Liver (tissue), 9 donors: ENCODE results near the gene STAT1. TPM values are rescaled to one million over a fixed set of nuclear protein-coding genes. Genes with fewer than 3 reads are reported as not detected.
A peak's percentile ranks its signal among the peaks of the same experiment; 100 is the strongest.

Experiments used
- DNase-seq: peaks from one replicate; pipeline ENCODE4 v3.0.0-alpha.2; 2017; ENCODE audit warnings: low spot score
- H3K27ac ChIP-seq, 2 donors: one replicate each; pipeline ENCODE4 v1.7.0; 2013; ENCODE audit warnings: inconsistent platforms in 2 of 2, low read length in 2 of 2, control low read depth in 1 of 2, low read depth in 1 of 2, mild to moderate bottlenecking in 1 of 2
- H3K27me3 ChIP-seq, 4 donors: one replicate each; pipeline versions ENCODE4 v1.6.1 to v1.7.0; 2013; ENCODE audit warnings: low read length in 3 of 4, inconsistent platforms in 1 of 4, mild to moderate bottlenecking in 1 of 4, moderate library complexity in 1 of 4; ENCODE audit not compliant: control insufficient read depth in 4 of 4, insufficient read depth in 4 of 4
- H3K36me3 ChIP-seq, 4 donors: one replicate each; pipeline versions ENCODE4 v1.6.1 to v1.7.0; 2013; ENCODE audit warnings: low read length in 3 of 4, mild to moderate bottlenecking in 3 of 4, low read depth in 1 of 4, moderate library complexity in 1 of 4; ENCODE audit not compliant: control insufficient read depth in 4 of 4, insufficient read depth in 3 of 4
- H3K4me1 ChIP-seq, 4 donors: one replicate each; pipeline versions ENCODE4 v1.6.1 to v1.7.0; 2013; ENCODE audit warnings: low read length in 3 of 4, mild to moderate bottlenecking in 3 of 4, moderate library complexity in 1 of 4; ENCODE audit not compliant: control insufficient read depth in 4 of 4, insufficient read depth in 4 of 4
- H3K4me3 ChIP-seq, 3 donors: one replicate each; pipeline versions ENCODE4 v1.6.1 to v1.7.0; 2013; ENCODE audit warnings: low read length in 3 of 3, control low read depth in 1 of 3, low read depth in 1 of 3, mild to moderate bottlenecking in 1 of 3
- H3K9ac ChIP-seq, 2 donors: one replicate each; pipeline ENCODE4 v1.7.0; 2013; ENCODE audit warnings: low read length in 2 of 2, mild to moderate bottlenecking in 2 of 2, moderate library complexity in 2 of 2, control low read depth in 1 of 2, low read depth in 1 of 2
- H3K9me3 ChIP-seq, 4 donors: one replicate each; pipeline versions ENCODE4 v1.6.1 to v1.7.0; 2013; ENCODE audit warnings: low read length in 3 of 4; ENCODE audit not compliant: control insufficient read depth in 4 of 4
- FOXA2 ChIP-seq: IDR thresholded peaks from 2 replicates; pipeline ENCODE4 v1.6.1; 2016; ENCODE audit warnings: antibody characterized with exemption
- GABPA ChIP-seq, 2 donors: IDR thresholded peaks in 1 of 2; conservative IDR thresholded peaks in 1 of 2; 2 replicates each; pipeline ENCODE4 v1.6.1; 2016; ENCODE audit warnings: antibody characterized with exemption in 2 of 2, mild to moderate bottlenecking in 1 of 2, moderate library complexity in 1 of 2
- NR2F2 ChIP-seq: IDR thresholded peaks from 2 replicates; pipeline ENCODE4 v1.6.1; 2016; ENCODE audit warnings: antibody characterized with exemption
- RAD21 ChIP-seq, 2 donors: IDR thresholded peaks; 2 replicates each; pipeline ENCODE4 v1.6.1; 2016; ENCODE audit warnings: antibody characterized with exemption in 2 of 2, mild to moderate bottlenecking in 2 of 2
- RXRA ChIP-seq, 2 donors: IDR thresholded peaks; 2 replicates each; pipeline ENCODE4 v1.6.1; 2017 to 2018; ENCODE audit warnings: antibody characterized with exemption in 2 of 2, mild to moderate bottlenecking in 1 of 2
- SP1 ChIP-seq: IDR thresholded peaks from 2 replicates; pipeline ENCODE4 v1.6.1; 2018; ENCODE audit warnings: antibody characterized with exemption, mild to moderate bottlenecking
- TAF1 ChIP-seq: conservative IDR thresholded peaks from 2 replicates; pipeline ENCODE4 v1.6.1; 2016; ENCODE audit warnings: antibody characterized with exemption, mild to moderate bottlenecking
- WGBS: extraction: QIAGEN DNeasy Blood & Tissue Kit; methylation state at CpG from one replicate; pipeline ENCODE4 v1.1.7; 2013; 5-methylcytosine and 5-hydroxymethylcytosine counted together
- polyA plus RNA-seq, 2 donors: library from polyadenylated mRNA; stranded (reverse) in 1 of 2; unstranded in 1 of 2; fragments of 200-250 nt in 1 of 2; fragments of >200 nt in 1 of 2; fragmentation: Nextera tagmentation in 1 of 2; extraction: Ambion mirVana in 1 of 2; gene quantifications; one replicate each; pipeline versions ENCODE4 v1.2.1 to v1.2.3, GENCODE V29; 2013 to 2015
- total RNA-seq, 2 donors: library from RNA; depleted of rRNA; stranded (reverse); fragments of >200 nt; gene quantifications; one replicate each; pipeline ENCODE4 v1.2.3, GENCODE V29; 2014
- TF ChIP-seq, protein P1 (sequence below): IDR thresholded peaks from 2 replicates; pipeline ENCODE4 v1.6.1; 2016; ENCODE audit warnings: antibody characterized with exemption
- TF ChIP-seq, protein P2 (sequence below): IDR thresholded peaks from 2 replicates; pipeline ENCODE4 v1.6.1; 2016; ENCODE audit warnings: antibody characterized with exemption
- TF ChIP-seq, protein P3 (sequence below): IDR thresholded peaks from 2 replicates; pipeline ENCODE4 v1.6.1; 2016; ENCODE audit warnings: antibody characterized with exemption, mild to moderate bottlenecking
- donor health status: healthy.
- donor health status: healthy.
- donor health status: healthy.
- donor health status: healthy.
- donor health status: healthy.

STAT1 gene
- total and polyA plus RNA-seq, 4 donors: 26.2 to 78.7 (median 45.6) TPM

DNA sequence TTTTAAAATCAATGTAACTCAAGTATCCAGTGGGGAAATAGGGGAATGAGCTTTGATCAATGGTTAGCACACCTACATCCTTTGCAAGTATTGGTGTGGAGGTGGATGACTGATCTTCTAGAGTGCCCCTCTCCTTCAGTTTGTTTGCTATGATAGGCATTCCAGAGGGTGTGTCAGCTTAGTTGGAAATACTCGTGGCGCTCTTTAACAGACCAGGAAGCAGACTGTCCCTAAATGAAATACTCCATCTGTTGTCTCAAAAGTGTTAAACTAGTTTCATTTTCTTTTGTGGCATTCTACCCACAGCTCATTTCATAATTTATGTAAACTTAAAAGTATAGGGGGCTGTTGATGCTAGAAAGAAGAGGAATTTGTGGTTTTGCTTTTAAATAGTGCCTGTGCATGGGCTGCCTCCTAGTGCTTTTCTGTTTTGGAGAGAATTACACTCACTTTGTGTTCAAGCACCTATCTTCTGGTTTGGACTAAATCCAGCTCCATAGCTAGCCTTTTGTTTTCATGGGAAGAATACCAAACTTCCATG lies 66.2 kb downstream of the STAT1 start:
- no peak overlapping the region for H3K4me3 ChIP-seq
- H3K36me3 ChIP-seq: no peaks in the 10 kb centered on the region
- no peak for TF ChIP-seq SP1
- peak in 1 of 2 donors; percentile 15 for TF ChIP-seq RAD21 (IDR thresholded peaks at IDR 0.05)
- TF ChIP-seq FOXA2: no peak
- no peak for TF ChIP-seq NR2F2
- no peak overlapping the region for H3K9ac ChIP-seq
- H3K9me3 ChIP-seq: no peaks in the 10 kb centered on the region
- H3K27me3 ChIP-seq: no peaks in the 10 kb centered on the region
- 32% methylated on average over 2 of the region's 2 CpGs for WGBS
- H3K4me1 ChIP-seq: no peaks in the 10 kb centered on the region
- DNase-seq: no peak
- H3K27ac ChIP-seq: no peak overlapping the region

DNA sequence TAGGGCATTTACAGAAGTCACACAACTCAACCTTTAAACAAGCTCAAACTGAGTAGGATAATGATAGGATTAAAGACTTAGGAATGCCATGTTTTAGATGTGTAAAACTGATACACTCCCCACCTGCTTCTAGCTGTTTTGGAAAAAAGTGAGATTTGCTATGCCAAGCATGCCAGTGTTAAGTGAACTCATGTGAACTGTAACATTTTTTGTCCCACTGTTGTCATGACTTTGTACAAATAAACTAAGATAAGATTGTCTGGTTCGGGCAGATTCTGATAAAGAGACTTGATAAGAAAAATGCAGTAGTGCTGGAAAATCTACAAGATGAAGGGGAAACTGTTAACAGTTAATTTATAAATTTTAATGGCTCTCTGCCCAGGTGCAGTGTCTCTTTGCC lies 66.8 kb downstream of the STAT1 start:
- Histone ChIP-seq H3K4me1 (no peaks in the 10 kb centered on the region), H3K9me3 (no peaks in the 10 kb centered on the region), H3K27ac (no peak overlapping the region), H3K4me3 (no peak overlapping the region), H3K27me3 (no peaks in the 10 kb centered on the region), H3K36me3 (no peaks in the 10 kb centered on the region), H3K9ac (no peak overlapping the region)
- no peak for DNase-seq
- whole genome bisulfite sequencing: 13% methylated on average over 1 of the region's 1 CpG
- TF ChIP-seq TAF1 (no peak), RXRA (IDR thresholded peaks at IDR 0.05) (peak in 1 of 2 donors; percentile 4)
- TF ChIP-seq, protein P1, sequence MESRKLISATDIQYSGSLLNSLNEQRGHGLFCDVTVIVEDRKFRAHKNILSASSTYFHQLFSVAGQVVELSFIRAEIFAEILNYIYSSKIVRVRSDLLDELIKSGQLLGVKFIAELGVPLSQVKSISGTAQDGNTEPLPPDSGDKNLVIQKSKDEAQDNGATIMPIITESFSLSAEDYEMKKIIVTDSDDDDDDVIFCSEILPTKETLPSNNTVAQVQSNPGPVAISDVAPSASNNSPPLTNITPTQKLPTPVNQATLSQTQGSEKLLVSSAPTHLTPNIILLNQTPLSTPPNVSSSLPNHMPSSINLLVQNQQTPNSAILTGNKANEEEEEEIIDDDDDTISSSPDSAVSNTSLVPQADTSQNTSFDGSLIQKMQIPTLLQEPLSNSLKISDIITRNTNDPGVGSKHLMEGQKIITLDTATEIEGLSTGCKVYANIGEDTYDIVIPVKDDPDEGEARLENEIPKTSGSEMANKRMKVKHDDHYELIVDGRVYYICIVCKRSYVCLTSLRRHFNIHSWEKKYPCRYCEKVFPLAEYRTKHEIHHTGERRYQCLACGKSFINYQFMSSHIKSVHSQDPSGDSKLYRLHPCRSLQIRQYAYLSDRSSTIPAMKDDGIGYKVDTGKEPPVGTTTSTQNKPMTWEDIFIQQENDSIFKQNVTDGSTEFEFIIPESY: no peak

DNA sequence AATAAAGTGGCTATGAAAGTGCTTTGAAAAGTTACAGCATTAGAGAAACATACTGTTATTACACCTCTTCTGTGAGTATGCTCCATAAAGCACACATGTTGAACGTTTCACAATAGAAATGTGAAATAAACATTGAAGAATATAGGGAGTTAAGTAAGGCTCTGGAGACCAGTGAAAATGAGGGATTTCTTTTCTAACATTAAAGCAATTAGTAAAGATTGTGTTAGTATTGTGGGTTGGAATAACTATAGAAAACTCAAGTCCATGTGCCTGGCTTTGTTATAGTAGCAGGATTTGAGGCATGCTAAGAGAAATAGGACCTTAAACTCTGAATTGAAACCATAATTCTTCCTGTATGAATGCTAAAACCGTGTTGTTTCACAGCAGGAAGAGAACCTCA lies 70.3 kb downstream of the STAT1 start:
- WGBS: 68% methylated on average over 2 of the region's 2 CpGs
- H3K27me3 ChIP-seq: no peaks in the 10 kb centered on the region
- no peak overlapping the region for H3K27ac ChIP-seq
- no peak for DNase-seq
- H3K4me3 ChIP-seq: no peak overlapping the region
- no peaks in the 10 kb centered on the region for H3K36me3 ChIP-seq
- H3K4me1 ChIP-seq: no peaks in the 10 kb centered on the region
- no peaks in the 10 kb centered on the region for H3K9me3 ChIP-seq
- no peak overlapping the region for H3K9ac ChIP-seq
- TF ChIP-seq RAD21 (IDR thresholded peaks at IDR 0.05): no peak
- TF ChIP-seq GABPA (IDR thresholded peaks at IDR 0.05 in 1 of 2, conservative IDR thresholded peaks at IDR 0.05 in 1 of 2): no peak
- TF ChIP-seq FOXA2: no peak
- TF ChIP-seq, protein P2, sequence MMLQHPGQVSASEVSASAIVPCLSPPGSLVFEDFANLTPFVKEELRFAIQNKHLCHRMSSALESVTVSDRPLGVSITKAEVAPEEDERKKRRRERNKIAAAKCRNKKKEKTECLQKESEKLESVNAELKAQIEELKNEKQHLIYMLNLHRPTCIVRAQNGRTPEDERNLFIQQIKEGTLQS: no peak
- TF ChIP-seq, protein P3, sequence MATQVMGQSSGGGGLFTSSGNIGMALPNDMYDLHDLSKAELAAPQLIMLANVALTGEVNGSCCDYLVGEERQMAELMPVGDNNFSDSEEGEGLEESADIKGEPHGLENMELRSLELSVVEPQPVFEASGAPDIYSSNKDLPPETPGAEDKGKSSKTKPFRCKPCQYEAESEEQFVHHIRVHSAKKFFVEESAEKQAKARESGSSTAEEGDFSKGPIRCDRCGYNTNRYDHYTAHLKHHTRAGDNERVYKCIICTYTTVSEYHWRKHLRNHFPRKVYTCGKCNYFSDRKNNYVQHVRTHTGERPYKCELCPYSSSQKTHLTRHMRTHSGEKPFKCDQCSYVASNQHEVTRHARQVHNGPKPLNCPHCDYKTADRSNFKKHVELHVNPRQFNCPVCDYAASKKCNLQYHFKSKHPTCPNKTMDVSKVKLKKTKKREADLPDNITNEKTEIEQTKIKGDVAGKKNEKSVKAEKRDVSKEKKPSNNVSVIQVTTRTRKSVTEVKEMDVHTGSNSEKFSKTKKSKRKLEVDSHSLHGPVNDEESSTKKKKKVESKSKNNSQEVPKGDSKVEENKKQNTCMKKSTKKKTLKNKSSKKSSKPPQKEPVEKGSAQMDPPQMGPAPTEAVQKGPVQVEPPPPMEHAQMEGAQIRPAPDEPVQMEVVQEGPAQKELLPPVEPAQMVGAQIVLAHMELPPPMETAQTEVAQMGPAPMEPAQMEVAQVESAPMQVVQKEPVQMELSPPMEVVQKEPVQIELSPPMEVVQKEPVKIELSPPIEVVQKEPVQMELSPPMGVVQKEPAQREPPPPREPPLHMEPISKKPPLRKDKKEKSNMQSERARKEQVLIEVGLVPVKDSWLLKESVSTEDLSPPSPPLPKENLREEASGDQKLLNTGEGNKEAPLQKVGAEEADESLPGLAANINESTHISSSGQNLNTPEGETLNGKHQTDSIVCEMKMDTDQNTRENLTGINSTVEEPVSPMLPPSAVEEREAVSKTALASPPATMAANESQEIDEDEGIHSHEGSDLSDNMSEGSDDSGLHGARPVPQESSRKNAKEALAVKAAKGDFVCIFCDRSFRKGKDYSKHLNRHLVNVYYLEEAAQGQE: no peak
